NCI-H524 treated with DMSO at 0.1 percent for 48 hours (cell line): ENCODE results near the gene CCNDBP1.
"Not testable (repeated sequence)": the region's sequence is repeated elsewhere in the genome, so short reads cannot be mapped to it uniquely, and the experiment has no call there.

Source experiments
- DNase-seq: peaks from one replicate; lab custom pipeline; 2025; lab: John Stamatoyannopoulos, UW

The CCNDBP1 gene

DNA sequence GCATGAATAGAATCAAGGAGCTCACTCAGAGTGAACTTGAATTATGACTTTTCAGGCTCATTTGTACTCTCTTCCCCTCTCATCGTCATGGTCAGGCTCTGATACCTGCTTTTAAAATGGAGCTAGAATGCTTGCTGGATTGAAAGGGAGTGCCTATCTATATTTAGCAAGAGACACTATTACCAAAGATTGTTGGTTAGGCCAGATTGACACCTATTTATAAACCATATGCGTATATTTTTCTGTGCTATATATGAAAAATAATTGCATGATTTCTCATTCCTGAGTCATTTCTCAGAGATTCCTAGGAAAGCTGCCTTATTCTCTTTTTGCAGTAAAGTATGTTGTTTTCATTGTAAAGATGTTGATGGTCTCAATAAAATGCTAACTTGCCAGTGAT lies 9.6 kb downstream of the CCNDBP1 start:
- DNase-seq, result no peak

DNA sequence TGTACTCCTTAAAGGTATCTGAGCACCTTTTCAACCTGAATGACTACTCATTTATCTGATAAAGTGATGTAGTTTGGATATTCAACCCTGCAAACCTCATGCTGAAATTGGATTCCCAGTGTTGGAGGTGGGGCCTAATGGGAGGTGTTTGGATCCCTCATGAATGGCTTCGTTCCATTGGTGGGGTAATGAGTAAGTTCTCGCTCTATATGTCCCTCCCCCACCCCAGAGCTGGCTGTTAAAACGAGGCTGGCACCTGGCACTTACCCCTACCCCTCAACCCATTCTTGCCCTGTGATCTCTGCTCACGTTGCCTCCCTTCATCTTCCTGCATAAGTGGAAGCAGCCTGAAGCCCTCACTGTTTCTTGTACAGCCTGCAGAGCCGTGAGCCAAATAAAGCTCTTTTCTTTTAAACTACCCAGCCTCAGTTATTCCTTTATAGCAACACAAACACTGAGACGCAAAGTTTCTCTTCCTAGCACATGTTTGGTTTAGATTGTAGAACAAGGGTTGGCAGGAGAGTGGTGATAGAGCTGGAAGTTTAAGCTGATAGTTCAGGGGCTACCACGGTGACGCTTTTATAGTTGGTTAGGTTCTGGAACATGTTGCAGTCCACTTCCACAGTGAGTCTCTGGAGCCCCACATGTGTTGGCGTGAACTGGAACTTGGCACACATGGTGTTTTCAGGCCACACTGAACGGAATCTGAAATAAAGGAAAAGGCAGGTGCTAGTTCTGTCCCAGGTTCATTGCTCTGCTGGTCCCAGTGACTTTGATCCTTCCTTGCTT lies 11.8 kb downstream of the CCNDBP1 start:
- DNase-seq, result no peak

DNA sequence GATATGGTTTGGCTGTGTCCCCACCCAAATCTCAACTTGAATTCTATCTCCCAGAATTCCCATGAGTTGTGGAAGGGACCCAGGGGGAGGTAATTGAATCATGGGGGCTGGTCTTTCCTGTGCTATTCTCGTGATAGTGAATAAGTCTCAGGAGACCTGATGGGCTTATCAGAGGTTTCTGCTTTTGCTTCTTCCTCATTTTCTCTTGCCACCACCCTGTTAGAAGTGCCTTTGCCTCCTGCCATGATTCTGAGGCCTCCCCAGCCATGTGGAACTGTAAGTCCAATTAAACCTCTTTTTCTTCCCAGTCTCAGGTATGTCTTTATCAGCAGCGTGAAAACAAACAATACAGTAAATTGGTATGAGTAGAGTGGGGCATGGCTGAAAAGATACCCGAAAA lies 12.6 kb downstream of the CCNDBP1 start:
- not testable (repeated sequence) for DNase-seq

DNA sequence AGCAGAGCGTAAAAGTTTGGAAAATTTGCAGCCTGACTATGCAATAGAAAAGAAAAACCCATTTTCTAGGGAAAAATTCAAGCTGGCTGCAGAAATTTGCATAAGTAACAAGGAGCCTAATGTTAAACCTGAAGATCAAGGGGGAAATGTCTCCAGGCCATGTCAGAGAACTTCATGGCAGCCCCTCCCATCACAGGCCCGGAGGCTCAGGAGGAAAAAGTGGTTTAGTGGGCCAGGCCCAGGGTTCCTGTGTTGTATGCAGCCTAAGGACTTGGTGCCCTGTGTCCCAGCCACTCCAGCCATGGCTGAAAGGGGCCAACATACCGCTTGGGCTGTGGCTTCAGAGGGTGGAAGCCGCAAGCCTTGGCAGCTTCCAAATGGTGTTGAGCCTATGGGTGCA lies 13.4 kb downstream of the CCNDBP1 start:
- not testable (repeated sequence) for DNase-seq

DNA sequence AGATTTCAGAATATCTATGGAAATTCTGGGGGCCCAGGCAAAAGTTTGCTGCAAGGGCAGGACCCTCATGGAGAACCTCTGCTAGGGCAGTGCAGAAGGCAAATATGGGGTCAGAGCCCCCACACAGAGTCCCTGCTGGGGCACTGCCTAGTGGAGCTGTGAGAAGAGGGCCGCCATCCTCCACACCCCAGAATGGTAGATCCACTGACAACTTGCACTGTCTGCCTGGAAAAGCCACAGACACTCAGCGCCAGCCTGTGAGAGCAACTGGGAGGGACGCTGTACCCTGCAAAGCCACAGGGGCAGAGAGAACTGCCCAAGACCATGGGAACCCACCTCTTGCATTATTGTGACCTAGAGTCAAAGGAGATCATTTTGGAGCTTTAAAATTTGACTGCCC lies 13.8 kb downstream of the CCNDBP1 start:
- DNase-seq, result no peak

DNA sequence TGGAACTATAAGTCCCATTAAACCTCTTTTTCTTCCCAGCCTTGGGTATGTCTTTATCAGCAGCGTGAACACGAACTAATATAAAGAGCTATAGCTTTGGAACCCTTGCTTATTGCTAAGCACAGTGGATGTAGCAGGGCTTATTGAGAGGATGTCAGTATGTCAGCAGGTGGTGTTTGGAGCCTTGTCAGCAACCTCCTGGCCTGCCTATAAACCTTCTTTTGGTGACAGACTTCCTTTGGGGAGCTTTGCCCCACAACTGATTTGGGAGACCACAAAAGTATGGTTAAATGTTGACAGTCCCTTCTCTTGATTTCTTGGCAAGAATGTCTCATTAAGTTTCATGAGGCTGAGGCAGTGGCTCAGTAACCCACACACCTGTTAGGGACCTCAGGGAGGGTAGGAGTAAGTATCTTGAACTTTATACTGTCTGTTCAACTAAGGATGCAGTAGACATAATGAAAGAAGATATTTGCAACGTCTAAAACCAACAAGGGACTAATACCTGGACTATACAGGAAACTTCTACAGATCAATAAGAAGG lies 14.8 kb downstream of the CCNDBP1 start:
- DNase-seq, result no peak

DNA sequence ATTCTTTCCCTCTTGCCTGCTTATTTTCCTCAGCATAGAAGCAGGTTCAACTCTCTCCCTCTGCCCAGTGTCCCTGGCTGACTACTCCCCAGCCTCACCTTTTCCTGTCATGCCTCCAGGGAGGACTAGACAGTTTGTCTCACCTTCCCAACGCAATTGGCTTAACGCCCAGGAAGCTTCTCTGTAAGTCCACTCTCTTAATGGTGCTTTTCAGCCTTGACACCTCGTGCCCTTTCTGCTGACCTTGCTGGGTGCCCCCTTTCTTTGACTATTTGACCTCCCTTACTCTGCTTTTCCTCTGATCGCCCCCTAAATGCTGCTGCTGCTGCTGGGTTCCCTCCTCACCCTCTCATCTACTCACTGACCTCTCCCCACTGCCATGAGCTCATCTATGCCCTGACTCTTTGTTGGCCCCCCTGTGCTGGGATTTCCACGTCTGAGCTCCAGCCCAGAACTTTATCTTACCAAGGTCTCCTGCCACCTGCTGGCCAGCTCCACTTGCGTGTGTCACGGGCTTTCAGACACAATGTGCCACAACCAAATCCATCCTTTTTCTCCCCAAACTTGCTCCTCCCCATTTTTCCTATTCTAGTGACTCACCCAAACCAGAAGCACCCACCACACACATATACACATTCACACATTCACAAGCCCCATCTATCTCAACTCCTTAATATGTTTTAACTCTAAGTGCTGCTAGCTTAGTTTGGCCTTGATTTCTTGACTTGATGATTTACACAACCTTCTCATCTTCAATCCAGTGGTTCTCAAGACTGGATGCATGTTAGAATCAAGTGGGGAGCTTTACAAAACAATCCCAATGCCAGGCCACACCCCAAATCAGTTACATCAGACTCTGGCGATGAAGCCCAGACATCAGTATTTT lies 19.1 kb downstream of the CCNDBP1 start:
- DNase-seq, result no peak

DNA sequence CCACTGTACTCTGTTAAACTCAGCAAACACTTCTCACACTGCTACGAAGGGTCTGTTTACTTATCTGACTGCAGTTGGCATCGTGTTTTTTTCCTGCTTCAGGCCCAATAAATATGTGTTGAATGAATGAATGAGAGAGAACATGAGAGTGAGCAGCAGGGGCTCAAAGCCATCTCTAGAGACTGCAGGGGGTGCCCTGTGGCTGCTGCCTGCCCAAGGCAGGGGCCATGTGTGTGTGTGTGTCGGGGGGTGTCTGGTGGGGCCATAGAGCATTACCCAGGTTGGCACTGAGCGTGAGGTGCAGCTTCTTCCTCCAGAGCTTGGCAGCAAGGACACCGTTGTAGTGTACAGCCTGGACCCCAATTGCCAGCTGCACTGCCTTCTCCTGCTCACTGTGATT lies 20.9 kb downstream of the CCNDBP1 start:
- no peak for DNase-seq

DNA sequence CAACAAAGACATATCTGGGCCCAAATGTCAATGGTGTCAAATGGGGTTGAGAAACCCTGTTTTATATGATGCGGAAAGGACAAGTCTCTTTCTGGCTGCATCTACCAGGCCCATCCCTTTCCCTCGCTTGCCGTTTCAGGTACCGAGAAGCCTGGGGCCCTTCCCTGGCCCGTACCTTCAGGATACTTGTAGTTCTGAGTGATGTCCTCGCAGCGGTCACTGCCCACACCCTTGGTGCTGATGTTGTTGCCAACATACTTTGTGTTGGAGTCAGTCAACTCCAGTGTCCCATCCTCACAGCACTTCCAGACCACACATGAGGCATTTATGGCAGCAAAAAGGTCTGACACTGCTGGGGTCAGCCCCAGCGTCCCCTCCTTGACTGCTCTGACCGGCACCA lies 21.8 kb downstream of the CCNDBP1 start:
- DNase-seq, result no peak

DNA sequence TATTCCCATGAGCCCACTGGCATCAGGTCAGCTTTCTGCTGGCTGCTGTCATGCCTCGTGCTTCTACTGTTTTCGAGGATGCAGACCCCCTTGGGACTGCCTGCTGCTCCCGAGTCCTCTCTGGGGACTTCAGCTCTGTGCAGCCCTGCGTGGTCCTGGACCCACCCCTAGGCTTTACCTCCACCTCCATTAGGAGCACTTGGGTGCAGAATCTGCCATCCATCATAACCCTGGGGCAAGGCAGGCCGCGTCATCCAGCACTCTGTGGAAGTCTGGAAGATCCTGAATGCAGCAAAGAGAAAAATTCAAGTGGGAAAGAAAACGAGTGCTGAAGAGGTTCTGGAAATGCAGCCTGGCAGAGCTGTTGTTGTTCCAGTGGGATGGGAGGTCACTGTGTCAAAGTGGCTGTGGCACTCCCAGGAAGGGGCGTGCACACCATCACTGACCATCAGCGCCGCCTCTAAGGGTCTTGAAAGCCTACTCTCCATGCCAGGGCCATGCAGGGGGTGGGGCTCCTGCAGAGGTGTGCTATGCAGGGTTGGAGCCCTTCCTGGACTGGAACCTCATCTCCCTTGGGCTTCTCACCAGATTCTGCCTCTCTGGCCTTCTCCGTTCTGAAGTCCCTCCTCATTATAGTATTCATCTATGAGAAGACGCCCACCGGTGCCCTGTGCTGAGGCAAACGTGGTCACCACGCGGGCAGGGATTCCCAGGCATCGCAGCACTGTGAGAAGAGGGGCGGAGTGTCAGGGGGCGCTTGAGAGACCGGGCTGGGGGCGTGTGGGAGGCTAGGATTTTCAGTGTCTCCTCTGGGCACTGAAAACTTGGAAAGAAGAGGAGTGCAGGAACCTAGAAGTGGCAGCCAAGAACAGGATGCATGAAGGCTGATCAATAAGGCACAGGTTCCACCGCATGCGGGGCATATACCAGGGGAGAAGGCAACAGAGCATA lies 23.1 kb downstream of the CCNDBP1 start:
- DNase-seq, result no peak

DNA sequence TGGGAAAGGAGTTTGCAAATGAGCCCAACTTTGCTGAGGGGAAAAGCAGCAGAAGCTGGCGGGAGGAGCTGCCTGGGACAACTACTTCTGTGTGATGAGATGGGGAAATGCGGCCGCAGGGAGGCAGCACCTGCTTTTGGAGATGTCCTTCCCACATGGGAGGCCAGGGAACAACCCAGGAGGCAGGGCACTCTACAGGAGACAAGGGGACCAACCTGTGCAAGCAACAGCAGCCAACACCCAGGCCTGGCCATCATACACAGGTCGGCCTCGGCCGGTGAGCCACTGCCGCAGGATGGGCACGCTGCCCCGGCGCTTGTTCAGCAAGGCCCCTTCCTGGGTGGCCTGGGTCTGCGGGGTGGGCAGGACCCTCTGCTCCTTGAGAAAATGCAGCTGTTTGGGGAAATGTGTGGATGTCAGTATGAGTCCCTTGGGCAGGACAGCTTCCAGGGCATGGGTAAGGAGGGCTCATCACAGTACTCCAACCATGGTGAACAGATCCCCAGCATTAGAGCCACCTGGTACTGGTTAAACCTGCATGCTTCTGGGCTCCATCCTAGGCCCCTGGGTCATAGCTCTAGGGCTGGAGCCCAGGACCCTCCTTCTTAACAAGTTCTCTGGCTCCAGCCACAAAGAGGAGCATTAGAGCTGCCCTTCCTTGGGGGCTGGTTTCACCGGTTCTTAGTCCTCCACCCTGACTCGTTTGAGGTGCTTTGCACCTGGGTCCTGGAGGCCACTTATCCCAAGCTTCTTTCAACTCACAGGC lies 24.0 kb downstream of the CCNDBP1 start:
- no peak for DNase-seq

DNA sequence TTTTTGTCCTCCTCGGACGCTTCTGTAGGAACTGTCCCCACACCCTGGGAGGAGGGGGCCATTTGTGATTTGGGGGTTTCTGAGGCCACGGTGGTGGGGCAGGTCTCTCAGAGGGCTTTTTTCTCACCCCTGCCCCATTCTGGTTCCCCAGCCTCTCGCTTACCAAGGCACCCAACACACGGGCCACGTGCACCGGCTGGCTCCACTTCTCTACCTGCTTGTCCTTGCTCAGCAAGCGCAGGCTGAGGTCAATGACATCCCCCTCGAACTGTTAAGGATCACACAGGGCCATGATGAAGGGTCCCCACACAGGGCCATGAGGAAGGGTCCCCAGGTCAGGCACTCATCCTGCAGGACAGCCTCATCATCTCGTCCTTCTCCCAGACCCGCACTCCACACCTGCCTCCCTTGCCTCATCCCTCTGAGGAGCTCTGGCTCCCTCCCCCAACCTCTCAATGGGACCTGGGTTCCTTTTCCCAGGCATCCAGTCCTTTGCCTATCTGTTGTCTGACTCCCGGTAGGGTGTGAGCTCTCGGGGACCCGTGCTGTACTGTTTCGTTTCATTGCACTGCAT lies 25.1 kb downstream of the CCNDBP1 start:
- no peak for DNase-seq

DNA sequence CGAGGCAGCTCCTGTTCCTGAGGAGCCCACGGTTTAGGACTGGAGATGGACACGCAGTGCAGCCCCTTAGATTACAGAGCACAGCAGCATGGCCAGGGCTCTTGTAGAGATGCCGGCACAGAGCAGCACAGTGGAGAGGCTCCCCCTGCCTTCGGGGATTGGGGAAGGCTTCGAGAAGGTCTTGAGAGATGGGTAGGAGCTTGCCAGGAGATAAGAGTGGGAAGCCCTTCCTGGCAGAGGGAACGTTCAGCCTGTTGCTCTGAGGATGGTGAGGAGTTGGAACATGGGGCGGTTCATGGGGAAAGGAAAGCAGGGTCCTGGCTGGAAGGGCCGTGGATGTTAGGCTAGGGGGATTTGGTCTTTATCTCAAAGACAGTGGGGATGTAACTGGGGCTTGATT lies 25.6 kb downstream of the CCNDBP1 start:
- no peak for DNase-seq

DNA sequence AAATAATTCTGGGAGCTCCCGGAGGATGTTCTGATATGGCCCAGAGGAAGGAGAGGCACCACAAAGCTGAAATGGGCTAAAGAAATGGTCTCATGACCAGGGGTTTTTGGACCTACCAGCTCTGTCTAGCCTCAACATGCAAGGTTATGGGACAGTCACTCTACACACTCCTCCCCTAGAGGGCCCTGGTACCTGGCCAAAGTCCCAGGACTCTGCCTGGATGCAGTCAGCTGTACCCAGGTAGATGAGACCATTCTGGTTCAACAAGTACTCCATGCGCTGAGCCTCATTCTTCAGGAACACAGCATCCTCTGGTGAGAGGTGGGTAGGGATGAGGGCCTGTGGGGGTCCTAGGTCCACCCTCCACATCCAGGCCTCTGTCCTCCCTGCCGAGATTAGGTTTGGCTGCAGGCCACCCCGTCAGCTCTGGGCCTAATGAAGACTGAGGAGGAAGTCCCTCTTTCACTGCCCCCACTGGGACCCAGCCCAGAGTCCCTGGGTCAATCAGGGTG lies 26.1 kb downstream of the CCNDBP1 start:
- DNase-seq, result no peak

DNA sequence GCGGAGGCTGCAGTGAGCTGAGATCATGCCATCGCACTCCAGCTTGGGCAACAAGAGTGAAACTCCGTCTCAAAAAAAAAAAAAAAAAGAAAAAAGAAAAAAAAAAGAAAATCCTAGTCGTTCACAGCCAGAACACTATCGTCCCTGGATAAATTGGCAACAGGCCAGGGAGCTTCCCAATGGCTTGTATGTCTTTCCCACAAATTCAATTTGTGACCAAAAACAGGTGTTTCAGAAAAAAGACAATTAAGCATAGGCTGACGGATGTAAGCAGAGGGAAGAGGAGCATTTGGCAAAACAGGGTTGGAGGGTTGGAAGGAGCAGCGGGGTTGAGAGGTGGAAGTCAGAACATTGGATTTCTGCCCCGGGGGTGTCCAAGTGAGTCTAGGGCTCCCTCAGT lies 27.1 kb downstream of the CCNDBP1 start:
- no peak for DNase-seq

DNA sequence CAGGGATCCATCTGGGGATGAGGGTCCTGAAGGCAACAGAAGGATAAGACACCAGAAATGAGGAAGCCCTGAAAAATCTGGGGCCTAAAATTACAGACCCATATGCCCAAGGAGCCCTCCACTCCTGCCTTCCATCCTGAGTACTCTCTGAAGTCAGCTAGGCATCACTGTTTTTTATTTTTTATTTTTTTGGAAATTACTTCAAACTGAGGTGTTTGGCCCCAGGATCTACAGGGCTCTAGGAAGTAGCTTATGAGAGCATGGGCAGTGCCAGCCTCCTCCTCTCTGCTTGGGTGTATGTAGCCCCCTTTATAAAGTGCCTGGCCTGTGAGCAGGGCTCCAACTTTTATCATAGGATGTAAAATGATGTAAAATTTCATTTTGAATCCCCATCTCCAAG lies 27.7 kb downstream of the CCNDBP1 start:
- no peak for DNase-seq

DNA sequence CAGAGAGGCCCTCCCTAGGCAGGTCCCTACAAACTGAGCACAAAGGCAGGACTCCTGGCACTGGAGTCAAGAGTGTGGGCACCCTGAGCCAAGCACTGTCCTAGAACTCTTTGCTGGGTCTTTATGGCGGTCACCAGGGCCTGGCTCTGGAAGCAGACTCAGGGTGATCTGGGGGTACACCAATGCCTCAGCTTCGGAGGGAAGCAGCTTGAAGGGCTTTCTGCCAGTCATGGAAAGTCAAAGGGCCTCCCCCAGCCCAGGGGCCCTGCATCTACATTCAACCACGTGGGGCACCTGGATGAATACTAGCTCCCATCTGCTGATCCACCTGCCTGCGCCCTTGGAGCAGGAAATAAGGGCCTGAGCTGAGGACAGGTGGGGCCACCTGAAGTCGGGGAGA lies 28.3 kb downstream of the CCNDBP1 start:
- DNase-seq, result no peak

DNA sequence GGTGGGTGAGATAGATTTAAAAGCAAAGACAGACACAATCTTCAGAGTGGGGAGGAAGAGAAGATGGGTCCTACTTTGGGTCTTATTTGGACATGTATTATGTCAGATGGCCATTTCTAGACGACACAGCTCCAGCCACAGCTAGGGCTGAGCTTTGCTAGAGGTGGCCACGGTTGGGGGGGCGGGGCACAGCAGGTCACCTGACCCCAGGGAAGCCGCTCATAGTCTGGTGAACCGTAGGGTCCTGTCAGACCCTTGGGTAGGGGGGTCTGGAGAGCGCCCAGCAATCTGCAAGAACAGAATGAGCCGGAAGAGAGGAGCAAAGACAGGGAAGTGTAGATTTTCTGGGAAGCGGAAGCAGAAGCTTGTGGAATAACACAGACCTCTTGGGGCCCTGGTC lies 29.0 kb downstream of the CCNDBP1 start:
- DNase-seq, result no peak

DNA sequence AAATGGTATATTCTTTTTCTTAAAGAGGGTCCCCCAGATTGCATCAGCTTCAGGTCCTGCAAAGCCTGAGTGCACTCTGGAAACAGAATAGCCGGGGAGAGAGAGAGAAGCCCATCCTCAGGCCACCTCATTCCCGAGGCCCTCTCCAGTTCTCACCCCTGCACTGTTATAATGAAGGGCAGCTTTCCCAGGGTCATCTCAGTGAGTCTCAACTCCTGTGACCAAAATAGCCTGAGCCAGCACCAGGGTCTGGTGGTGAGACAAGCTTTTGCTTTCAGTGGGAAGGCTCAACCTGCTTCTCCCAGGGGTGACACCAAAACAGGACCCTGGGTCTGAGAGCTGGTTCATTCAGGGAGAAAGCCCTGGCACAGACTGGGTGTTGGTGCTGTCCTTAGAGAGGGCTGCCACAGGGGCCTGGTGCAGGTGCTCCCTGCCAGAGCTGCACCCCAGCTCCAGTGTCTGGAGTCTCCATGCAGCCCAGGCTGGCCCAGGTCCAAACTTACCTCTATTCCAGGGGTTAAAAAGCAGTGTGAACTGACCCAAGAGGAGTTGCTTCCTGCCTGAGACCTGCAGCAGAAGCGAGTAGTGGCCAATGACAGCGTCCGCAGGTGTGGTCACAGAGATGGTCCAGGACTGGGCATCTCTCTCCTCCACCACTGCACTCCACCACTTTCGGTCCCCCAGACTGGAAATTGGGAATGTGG lies 29.5 kb downstream of the CCNDBP1 start:
- DNase-seq, result no peak

DNA sequence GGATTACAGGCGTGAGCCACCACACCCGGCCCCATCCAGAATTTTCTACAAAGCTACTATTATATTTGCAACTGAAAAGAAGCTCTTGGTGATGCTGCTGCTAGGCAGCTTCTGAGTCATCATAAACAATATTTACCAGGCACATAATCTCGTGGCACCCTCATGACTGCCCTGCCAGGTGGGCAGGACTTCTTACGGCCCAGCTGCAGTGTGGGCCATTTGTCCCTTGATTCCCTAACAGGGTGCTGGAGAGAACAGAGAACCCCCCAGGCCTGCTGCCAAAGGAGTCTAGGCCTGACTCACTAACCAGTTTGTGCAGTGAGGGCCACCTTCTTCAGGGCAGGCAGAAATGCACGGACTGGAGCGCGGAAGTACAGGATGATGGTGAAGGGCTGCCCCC lies 30.8 kb downstream of the CCNDBP1 start:
- no peak for DNase-seq
